ENCODE data around the gene SACS. TPM values are rescaled to one million over a fixed set of nuclear protein-coding genes. Genes with fewer than 3 reads are reported as not detected.

The SACS gene
- total RNA-seq, 1 donor from 2014 or later: 87.9 TPM

GRCh38 chr13:23288995-23289394 is 144.5 kb downstream of the SACS start:
- Mint-ChIP-seq H3K27me3 (ENCODE audit: low read depth) (no peaks in the 10 kb centered on the region), H3K36me3 (ENCODE audit: low read depth) (peaks cover 10% of the 10 kb centered on the region), H3K9me3 (ENCODE audit: low read depth) (peaks cover 5% of the 10 kb centered on the region), H3K27ac (ENCODE audit: unreplicated experiment) (peak overlapping the region; percentile 79), H3K4me1 (ENCODE audit: low read depth) (peaks cover 34% of the 10 kb centered on the region), H3K4me3 (ENCODE audit: unreplicated experiment) (no peak overlapping the region)
- DNase-seq (ENCODE audit: low spot score): no peak
- TF ChIP-seq, protein P1, sequence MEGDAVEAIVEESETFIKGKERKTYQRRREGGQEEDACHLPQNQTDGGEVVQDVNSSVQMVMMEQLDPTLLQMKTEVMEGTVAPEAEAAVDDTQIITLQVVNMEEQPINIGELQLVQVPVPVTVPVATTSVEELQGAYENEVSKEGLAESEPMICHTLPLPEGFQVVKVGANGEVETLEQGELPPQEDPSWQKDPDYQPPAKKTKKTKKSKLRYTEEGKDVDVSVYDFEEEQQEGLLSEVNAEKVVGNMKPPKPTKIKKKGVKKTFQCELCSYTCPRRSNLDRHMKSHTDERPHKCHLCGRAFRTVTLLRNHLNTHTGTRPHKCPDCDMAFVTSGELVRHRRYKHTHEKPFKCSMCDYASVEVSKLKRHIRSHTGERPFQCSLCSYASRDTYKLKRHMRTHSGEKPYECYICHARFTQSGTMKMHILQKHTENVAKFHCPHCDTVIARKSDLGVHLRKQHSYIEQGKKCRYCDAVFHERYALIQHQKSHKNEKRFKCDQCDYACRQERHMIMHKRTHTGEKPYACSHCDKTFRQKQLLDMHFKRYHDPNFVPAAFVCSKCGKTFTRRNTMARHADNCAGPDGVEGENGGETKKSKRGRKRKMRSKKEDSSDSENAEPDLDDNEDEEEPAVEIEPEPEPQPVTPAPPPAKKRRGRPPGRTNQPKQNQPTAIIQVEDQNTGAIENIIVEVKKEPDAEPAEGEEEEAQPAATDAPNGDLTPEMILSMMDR (IDR thresholded peaks at IDR 0.05): no peak

GRCh38 chr13:23288564-23288963 is 144.9 kb downstream of the SACS start:
- peaks cover 34% of the 10 kb centered on the region for H3K4me1 Mint-ChIP-seq (ENCODE audit: low read depth)
- TF ChIP-seq, protein P1 (IDR thresholded peaks at IDR 0.05): peak; percentile 37

DNA sequence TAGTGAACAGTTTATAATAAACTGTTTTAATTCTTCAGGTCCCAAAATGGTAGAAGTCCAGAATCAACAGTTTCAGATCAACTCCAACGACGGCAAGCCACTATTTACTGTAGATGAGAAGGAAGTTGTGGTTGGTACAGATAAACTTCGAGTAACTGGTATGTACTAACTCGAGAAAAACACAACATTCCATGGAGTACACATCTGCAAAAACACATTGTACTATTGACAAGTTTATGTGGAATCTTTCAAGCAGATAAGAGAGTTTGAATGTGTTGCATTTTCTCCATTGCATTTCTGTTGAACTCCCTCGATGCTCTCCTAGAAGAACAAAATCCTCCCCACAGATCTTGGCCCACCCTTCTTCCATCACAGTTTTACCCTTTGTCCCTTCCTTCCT is 154.2 kb downstream of the SACS start:
- Mint-ChIP-seq H3K27ac (ENCODE audit: unreplicated experiment) (no peak overlapping the region), H3K27me3 (ENCODE audit: low read depth) (no peaks in the 10 kb centered on the region)

More at GRCh38 chr13:23288564-23288963, 144.9 kb downstream of the SACS start:
- peaks cover 11% of the 10 kb centered on the region for H3K36me3 Mint-ChIP-seq (ENCODE audit: low read depth)
- peaks cover 5% of the 10 kb centered on the region for H3K9me3 Mint-ChIP-seq (ENCODE audit: low read depth)
- H3K27me3 Mint-ChIP-seq (ENCODE audit: low read depth): no peaks in the 10 kb centered on the region
- peak overlapping the region; percentile 79 for H3K27ac Mint-ChIP-seq (ENCODE audit: unreplicated experiment)
- H3K4me3 Mint-ChIP-seq (ENCODE audit: unreplicated experiment): no peak overlapping the region
- DNase-seq (ENCODE audit: low spot score): no peak

More for the DNA sequence above, 154.2 kb downstream of the SACS start:
- H3K4me1 Mint-ChIP-seq (ENCODE audit: low read depth): no peaks in the 10 kb centered on the region
- no peak overlapping the region for H3K4me3 Mint-ChIP-seq (ENCODE audit: unreplicated experiment)
- H3K9me3 Mint-ChIP-seq (ENCODE audit: low read depth): peaks cover 3% of the 10 kb centered on the region
- TF ChIP-seq, protein P1 (IDR thresholded peaks at IDR 0.05): no peak
- DNase-seq (ENCODE audit: low spot score): no peak
- H3K36me3 Mint-ChIP-seq (ENCODE audit: low read depth): peaks cover 21% of the 10 kb centered on the region

Other genes with a start within 250 kb of the SACS start
- gene TNFRSF19, start 136.7 kb upstream of the SACS start, total RNA-seq: 1.2 to 1.7 TPM (median 1.3 TPM) in 3 replicates

All from chondrocyte (in vitro differentiated cells).